NCI-H146 treated with DMSO at 0.1 percent for 48 hours (cell line): Measurements from ENCODE around the gene AMBRA1.

Experiments used
- DNase-seq: peaks from one replicate; lab custom pipeline; 2025; ENCODE audit not compliant: unreplicated experiment; lab: John Stamatoyannopoulos, UW

AMBRA1 gene

DNA sequence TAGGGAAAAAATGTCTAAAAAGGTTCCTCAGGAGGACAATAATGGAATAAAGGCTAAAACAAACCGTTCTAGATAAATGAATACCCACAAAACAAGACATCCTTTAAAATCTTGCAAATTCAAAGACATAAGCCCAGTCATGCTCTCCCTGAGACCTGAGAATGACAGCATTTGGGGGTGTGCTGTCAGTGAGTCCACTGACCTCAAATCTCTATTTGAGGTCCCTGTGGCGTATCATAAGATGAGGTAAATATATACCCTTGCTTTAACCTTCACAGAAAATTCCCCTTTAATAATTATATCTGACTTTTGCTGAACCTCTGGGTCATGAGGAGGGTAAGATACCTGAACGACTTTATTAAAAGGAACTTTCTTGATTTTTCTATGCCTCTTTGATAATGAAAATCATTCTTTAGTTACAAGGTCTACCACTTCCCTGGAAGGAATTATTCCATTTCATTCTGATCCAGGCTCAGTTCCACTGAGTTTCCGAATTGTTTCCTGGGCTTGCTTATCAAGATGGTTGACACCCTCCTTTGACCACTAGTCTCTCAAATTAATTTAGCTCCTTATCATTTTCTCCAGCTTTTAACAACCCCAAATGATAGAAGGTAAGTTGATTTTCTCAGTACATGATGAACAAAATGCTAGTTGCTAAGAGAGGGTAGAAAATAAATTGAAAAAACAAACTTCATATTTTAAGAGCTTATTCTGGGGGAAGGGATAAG lies 148.5 kb downstream of the AMBRA1 start:
- no peak for DNase-seq

DNA sequence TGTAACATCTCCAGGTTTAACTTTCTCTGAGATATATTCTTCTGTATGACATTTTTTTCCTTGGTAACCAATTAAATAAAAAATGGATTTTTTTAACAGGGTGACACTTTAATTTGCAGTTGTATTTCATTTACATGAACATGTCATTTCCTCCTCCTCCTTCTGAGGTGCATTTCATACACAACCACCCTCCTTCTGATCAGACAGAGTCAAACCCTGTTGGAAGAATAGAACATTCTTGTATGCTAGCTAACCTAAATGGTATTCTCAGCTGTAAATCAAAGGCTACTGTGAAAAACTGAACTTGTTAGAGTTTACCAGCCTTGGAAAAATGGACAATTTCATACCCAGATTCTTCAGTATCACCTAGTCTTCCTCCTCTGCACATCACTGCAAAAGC lies 149.5 kb downstream of the AMBRA1 start:
- DNase-seq = no peak

DNA sequence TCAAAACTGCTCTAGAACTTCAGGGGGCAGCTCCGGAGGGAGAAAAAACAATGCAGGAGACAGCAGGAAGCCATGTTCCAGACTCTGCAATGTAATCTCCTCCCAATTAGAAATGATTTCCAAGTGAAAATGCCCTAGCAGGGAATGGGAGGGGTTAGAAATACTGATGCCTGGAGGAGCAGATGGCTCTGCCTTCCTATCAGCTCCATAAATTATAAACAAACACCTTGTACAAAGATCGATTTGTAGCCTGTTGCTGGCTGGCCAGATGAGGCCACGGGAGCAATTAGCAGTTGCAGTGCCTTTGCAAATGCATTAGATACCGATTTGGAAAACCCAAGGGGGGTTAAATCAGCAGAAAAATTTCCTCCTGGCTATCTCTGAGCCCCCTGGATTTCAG lies 155.6 kb downstream of the AMBRA1 start:
- DNase-seq = peak; percentile 87

DNA sequence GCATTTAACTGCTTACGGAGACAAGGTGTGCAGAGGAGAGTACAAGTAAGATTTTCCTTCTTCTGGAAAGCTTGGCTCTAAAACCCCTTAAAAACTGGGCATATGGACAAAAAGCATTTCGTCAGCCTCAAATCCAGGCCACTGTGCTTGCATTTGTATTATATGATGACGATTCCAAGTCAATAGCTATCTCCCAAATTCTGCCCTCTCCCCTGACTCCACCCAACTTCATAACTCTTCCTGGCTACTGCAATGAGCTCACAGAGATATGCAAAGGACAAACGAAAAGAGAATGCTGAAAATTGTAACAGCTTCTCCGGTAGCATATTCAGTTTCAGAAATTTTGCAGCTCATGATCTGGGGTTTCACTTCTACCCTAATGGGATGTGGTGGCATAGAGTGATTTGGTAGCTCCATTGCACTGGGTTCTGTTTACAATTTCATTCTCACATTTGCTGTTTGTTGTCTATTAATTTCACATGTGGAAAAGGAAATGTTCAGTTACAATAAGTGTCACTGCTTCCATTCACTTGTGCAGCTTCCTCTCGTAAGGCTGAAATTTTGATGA lies 156.6 kb downstream of the AMBRA1 start:
- no peak for DNase-seq

DNA sequence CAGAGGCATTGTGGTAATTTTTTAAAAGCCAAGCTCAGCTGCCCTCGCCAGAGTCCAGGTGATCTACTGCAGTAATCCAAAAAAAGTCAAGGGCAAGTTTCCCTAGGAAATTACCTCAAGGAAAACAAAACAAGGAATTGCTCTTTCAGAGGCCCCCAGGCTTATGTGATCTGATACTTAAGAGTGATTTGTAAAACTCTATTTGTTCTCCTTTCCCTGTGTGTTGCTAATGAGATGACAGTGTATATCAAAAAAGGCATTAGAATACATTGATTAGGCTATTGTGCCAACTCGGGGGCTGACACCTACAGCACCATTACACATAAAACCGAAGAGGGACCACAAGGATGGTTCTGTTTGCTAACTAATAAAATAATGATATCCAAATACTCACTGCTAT lies 157.7 kb downstream of the AMBRA1 start:
- no peak for DNase-seq

DNA sequence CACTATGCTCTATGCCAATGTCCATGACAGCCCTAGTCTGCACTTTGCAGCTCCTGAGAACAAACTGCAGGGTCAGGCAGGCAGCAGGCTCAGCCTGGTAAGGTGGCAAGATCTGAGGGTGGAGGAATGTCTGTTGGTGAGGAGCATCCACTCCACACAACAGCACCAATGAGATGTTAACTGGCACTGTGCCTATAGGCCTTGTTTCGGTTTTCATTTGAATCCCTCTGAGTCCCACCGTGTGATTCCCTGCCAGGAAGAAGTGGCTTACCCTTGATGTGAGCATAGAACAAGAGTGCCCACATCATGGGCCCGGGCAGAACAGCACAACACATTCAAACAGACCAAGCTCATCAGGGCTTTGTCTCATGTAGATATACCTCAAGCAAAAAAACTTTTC lies 158.1 kb downstream of the AMBRA1 start:
- DNase-seq = no peak

DNA sequence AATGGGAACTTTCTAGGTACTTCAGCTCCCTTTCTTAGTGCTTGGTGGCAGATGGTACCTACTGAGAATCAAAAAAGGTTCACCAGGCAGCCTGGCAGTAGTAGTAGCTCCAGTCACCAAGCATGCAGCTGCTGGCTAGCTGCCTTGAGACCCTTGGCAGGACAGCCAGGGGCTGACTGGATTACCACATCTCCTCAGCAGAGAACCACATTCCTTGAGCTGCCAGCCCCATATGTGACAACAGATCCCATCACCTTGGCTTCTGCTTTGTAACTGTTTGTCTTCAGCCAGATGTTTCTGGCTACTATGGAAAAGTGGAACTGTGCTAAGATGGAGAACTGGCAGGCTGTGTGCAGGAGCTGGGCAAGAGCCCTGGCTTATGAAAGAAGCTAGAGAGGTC lies 162.6 kb downstream of the AMBRA1 start:
- DNase-seq = no peak

DNA sequence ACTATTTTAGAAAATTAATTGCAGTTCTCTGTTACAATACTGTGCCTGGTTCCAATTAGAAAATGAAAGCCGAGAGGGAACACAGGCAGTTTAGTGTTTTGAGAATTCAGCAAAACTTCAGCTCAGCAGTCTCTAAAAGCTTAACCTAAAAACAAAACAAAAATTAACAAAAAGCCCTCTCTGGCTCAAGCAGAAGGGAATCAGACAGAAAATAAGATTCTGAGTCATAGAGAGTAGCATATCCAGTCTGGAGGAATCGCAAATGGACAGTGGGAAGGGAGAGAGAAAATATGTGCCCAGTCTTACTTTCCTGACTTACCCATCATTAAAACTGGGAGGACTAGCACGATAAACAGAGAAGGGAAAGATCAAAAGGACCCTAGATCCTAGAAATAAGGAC lies 164.1 kb downstream of the AMBRA1 start:
- DNase-seq = no peak

DNA sequence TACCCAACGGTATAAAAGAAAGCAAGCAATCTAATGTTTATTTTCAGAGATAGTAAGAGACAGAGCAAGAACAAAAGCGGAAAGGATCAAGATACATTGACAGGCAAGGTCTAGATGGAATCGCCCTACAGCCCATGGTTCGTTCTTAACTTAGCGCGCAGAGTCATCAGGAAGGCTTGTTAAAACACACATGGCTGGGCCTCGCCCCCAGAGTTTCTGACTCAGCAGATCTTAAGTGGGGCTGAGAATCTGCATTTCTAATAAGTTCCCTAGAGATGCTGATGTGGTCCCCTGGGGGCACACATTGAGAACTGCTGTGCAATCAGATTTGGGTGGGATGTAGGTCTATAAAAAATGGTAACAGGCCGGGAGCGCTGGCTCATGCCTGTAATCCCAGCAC lies 166.5 kb downstream of the AMBRA1 start:
- no peak for DNase-seq

DNA sequence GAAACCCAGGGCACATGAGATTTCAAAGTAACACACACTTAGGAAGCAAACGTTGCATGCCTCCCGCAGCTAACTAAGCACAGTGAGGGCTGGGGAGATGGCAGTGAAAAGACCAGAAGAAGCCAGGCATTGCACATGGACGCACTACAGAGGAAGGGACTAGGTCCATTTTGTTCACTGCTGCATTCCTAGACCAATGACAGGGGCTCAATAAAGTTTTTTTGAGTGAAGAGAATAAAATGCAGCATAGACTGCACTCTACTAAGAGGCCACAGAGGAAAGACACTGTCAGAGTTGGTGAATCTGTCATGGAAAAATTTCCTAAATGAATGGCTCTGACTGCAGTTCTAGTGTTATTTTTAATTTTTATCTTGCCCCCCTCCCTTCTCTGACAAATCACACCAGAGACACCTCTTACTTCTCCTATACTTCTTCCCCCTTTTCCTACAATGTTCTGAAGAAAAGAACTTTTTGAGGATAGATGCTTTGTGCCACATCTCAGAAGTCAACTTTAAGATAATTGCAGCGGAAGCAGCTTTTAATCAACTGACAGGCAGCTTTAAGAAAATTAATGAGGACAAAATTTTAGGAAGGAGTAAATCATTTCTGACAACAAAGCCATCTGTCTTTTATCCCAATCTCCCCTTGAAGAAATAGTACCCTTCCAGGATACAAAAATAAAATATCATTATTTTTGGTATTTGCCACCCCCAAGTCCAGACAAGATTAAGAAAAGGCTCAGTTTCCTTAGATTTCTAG lies 167.4 kb downstream of the AMBRA1 start:
- DNase-seq = no peak

DNA sequence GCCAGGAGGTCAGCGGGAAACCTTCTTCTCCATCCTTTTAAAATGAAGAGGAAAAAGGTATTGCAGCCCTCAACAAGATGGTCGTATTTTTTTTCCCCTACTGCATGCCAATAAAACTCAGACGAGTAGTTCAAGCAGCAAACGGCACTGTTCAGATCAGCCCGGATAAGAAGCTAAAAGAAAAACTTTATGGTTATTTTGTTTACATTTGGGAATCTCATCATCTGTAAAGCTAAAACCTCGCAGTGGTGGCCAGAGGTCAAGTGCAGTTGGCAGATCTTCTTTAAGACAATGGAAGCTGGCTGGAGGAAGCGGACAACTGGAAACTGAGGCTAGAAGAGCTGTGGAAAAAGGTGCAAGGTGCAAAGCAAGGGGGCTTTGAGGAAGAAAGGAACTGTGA lies 171.2 kb downstream of the AMBRA1 start:
- DNase-seq = no peak

DNA sequence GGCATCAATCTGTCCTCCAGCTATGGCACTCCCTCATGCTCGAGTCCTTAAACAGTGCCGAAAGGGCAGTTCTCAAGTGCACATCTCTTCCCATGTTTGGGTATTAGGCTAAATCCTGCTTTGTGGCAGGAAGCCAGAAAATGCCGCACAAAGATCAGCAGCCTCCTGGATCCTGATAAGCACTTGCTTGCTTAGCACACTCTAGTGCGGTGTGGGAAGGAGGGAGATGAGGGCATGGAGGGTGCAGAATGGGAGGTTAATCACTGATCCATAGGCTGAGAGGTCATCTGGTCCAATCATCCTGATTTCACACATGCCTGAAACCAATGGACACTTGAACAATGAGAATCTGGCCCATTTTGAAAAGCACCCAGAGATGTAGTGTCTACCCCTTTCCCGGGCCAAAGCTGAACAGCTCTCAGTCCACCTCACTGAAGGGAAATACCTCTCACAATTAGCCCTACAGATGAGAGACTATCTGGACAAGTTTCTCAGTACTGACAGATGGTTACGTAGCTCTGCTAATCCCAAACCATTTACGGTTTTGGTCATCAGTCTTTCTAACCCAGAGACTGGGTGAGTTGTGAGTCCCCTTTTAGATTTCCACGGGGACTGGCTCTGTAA lies 172.5 kb downstream of the AMBRA1 start:
- DNase-seq = no peak

DNA sequence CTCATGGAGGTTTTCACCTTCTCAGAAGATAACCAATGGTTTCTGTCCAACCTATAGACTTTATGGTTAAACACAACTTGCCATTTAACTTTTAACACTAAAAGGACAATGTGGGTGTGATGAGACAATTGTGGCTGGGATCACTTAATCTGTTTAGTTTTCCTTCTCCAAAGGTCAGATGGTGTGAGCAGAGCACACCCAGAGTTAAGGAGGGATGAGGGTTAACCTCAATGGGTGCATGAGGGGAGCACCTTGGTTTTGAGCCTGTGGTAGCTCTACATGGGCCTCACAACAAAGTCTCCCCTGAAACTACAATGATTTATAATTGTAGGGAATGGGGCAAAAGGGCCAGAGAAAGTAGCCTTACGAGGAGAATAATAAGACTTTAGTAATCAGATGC lies 173.3 kb downstream of the AMBRA1 start:
- no peak for DNase-seq

DNA sequence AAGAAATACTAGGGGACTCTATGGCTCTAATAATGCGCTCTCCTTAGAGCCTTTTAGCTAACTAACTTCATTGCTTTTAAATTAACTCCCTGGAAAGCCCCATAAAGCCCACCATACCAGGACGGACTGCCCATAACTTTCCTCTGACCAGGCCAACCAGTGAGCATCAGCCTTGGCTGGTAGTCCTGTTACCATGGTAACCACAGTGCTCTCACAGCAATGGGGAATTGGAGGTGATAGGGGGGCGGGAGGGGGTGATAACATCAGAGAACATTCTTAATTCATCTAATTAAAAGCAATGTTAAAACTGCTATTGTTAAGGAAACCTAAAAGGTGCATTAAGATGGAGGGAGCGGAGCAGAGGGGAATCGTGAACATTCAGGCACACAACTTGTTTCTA lies 175.1 kb downstream of the AMBRA1 start:
- DNase-seq = no peak

DNA sequence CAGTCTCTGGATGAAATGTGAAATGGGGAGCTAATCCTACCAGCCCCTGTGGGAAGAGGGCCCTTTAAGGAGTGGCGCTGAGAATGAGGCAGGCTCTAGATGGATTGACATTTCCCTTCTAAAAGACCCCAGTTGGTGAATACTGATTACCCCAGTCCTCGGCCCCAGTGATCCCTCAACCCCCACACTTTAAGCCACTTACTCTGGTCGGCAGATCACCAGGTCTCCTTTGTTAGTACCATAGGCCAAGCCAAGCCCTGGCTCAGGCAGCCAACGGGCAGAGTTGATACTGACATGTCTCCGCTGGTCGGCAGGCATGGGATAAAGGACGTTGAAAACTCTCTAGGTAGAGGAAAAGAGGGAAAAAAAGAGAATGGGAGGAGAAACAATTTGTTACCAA lies 176.1 kb downstream of the AMBRA1 start:
- no peak for DNase-seq

DNA sequence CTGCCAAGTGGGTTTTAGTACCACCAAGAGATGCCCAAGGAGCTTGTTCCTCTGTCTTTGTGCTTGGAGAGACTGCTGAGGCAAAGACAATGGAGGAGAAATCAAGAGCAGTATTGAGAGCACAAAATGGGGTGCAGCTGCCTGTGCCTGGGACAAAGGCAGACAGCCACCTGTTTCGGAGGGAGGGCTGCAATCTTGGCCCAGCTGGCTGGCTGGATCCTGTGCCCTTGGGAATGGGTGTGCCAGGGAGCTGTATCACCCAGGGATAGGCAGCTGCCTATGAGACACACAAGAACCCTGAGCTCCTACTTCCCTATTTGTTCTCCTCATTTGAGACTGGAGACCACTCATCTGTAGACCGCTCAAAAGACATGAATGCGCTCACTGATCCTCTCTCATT lies 178.9 kb downstream of the AMBRA1 start:
- peak; percentile 64 for DNase-seq

DNA sequence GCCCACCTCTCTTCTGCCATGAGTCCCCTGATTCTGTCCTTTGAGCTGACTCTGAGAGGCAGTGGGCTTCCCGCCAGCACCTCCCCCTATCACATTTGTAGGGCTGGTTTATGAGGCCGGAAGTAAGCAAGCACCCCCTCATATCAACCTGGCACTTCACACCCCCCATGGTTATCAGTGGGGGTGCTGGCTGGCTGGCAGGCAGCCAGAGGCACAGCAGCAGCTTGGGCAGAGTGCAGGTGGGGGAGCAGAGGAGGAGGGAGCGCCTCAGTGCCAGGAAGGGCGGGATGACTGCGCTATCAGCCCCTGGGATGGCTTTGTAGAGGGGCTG lies 179.4 kb downstream of the AMBRA1 start:
- DNase-seq = peak; percentile 82

DNA sequence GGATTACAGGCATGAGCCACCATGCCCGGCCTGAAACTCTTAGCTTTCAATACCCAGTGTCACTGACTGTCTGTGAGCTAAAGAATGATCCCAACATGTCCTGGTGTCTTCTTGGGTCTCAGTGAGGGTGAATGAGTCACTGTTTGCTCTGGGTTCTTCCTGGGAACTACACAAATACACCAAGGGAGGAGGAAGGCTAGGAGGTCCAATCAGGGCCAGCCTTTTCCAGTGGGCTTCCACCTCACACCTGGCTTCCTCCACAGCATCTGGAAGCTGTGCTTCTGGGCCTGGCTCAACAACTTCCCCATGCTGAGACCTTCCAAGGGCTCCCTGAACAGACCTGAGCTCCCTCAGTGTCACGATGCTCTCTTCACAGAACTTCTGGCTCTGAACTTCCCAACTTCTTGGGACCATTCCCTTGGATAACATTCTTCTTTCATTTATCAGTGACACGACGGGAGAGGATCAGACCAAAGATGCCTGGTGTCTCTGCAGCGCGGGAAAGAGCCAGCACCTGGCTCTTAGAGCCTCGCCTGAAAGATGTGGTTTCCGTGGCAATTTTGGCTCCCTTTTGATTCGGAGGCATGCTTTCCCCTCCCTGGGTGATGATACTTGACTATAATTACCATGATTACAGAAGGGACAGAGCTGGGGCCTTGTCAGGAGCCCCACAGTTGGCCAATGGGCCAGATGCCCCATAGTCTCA lies 179.9 kb downstream of the AMBRA1 start:
- DNase-seq = peak; percentile 82

DNA sequence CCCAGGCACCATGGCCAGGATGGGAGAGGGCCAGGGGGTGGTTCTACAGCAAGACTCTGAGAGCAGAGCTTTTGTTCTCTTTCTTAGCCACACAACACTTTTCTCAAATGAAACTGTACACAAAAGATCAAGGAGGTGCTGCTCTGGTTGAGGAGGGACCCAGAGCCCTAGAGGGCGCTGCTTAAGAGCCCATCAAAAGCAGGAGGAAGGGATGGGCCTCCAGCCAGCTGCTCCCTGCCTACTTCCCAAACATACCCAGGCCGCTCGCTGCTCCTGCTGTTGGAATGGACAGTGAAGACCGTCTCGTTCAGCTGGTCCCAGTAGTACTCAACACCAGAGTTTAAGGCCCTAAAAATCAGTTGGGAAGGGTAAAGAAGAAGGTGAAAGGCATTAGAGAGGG lies 183.8 kb downstream of the AMBRA1 start:
- no peak for DNase-seq

DNA sequence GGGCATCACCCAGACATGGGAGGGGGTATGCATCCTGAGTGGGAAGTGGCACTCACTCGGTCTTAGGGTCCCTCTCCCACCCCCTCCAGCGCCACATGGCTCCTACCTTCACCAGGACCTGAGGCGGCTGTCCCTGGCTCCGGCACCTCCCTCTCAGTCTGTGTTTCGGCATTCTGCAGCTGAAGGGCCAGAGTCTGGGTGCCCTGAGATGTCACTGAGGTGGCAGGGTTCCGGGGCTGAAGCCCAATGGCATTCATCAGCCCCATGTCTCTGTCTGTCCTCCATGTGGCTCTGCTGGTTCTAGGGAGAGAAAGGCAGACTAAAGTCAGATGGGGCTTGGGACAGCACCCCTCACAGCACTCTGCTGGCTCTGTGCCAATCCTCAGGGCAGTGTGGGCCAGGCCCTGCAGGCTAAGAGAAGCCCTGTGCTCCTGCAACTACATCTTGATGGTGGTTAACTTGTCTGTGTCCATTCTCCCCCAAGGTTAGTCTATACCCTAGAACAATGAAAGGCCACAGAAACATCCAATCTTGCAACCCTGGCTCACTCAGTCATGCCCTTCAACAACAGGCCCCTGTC lies 185.3 kb downstream of the AMBRA1 start:
- DNase-seq = no peak

DNA sequence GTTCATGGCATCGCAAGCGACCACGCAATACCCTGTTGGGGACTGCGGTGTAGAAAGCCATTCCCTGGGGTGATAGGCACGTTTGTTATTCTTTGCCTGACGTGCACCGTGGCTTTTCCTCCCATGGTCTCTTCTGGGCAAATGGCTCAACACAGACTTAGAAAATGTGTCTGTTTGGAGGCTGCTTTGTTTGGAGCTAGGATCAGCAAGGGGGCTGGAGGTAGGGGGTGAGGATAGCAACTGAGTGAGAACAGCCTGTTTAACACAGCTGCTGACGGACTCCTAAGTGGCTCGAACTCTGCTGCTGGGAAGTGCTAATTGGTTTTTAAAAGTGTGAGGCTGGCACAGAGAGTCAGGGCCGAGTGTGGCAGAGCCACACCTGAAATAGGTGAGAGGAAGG lies 186.2 kb downstream of the AMBRA1 start:
- no peak for DNase-seq
